AG04450 (cell line): ENCODE data around the gene CCL4. TPM values are rescaled to one million over a fixed set of nuclear protein-coding genes. Genes with fewer than 3 reads are reported as not detected.
"Not testable (repeated sequence)": the region's sequence is repeated elsewhere in the genome, so short reads cannot be mapped to it uniquely, and the experiment has no call there.

ENCODE experiments used
- CTCF ChIA-PET: fragments of 300-600, 350-600 bp; formaldehyde crosslinking; extraction: SDS; loops from one replicate; lab custom pipeline; 2022; ENCODE audit warnings: antibody characterized with exemption, inconsistent platforms; lab: Charles Lee
- POLR2A ChIA-PET: fragments of 350-600 bp; formaldehyde crosslinking; extraction: SDS; loops from one replicate; lab custom pipeline; 2021; ENCODE audit warnings: antibody characterized with exemption, inconsistent platforms; lab: Yijun Ruan, JAX
- DNase-seq: peaks from one replicate; pipeline ENCODE4 v3.0.0-alpha.2; 2011; ENCODE audit warnings: low read depth, low spot score
- H3K27ac ChIP-seq: one replicate; pipeline ENCODE4 v1.5.1; 2012; ENCODE audit warnings: low read depth, low read length, control low read depth
- H3K27me3 ChIP-seq: one replicate; pipeline ENCODE4 v1.6.0; 2012; ENCODE audit warnings: low read length; ENCODE audit not compliant: control insufficient read depth, insufficient read depth
- H3K4me3 ChIP-seq: 2 replicates; pipeline ENCODE4 v1.5.1; 2011; ENCODE audit warnings: mild to moderate bottlenecking, low read depth, low read length, control low read depth
- H3K9me3 ChIP-seq: 2 replicates; pipeline ENCODE4 v1.5.1; 2012; ENCODE audit warnings: low read length; ENCODE audit not compliant: control insufficient read depth, insufficient read depth
- CTCF ChIP-seq: IDR thresholded peaks from 2 replicates; pipeline ENCODE4 v1.5.1; 2011; ENCODE audit warnings: low read depth, low read length, control low read depth, inconsistent platforms
- polyA plus RNA-seq: library from polyadenylated mRNA; depleted of rRNA; stranded (reverse); fragments of >200 nt; gene quantifications from 2 replicates; pipeline ENCODE4 v1.2.3, GENCODE V29; 2011

The CCL4 gene
- polyA plus RNA-seq, 1 experiment: not detected

GRCh38 chr17:36089888-36090836, 13.5 kb upstream of the CCL4 start, which contains the start of gene CCL3:
Gene CCL3 (minus strand): TSS chr17:36090143. CDS start chr17:36090058, 85 bp downstream.
- DNase-seq: no peak
- Histone ChIP-seq H3K27me3 (no peaks in the 10 kb centered on the region), H3K4me3 (no peak within 1 kb of the TSS), H3K27ac (no peak within 1 kb of the TSS), H3K9me3 (no peaks in the 10 kb centered on the region)
- TF ChIP-seq CTCF: no peak
- ChIA-PET POLR2A (no interaction called here), CTCF (no interaction called here)

GRCh38 chr17:36092230-36092629, 11.4 kb upstream of the CCL4 start:
- Histone ChIP-seq H3K9me3 (no peaks in the 10 kb centered on the region), H3K27me3 (no peaks in the 10 kb centered on the region), H3K4me3 (no peak overlapping the region), H3K27ac (no peak overlapping the region)
- POLR2A ChIA-PET: no interaction called here
- CTCF ChIA-PET: no interaction called here
- no peak for TF ChIP-seq CTCF
- DNase-seq: no peak

- H3K9me3 ChIP-seq, H3K4me3 ChIP-seq, DNase-seq, POLR2A ChIA-PET, H3K27me3 ChIP-seq, CTCF ChIA-PET, H3K27ac ChIP-seq: not testable (repeated sequence)
Measured at GRCh38 chr17:36092715-36093114, 10.9 kb upstream of the CCL4 start.

- no peak for DNase-seq
- TF ChIP-seq CTCF: no peak
- Histone ChIP-seq H3K27ac (no peak overlapping the region), H3K27me3 (no peaks in the 10 kb centered on the region), H3K4me3 (no peak overlapping the region), H3K9me3 (no peaks in the 10 kb centered on the region)
- ChIA-PET POLR2A (no interaction called here), CTCF (no interaction called here)
Measured at GRCh38 chr17:36094232-36094631, 9.4 kb upstream of the CCL4 start.

GRCh38 chr17:36094746-36095145, 8.9 kb upstream of the CCL4 start:
- no peak for TF ChIP-seq CTCF
- Histone ChIP-seq H3K27me3 (no peaks in the 10 kb centered on the region), H3K27ac (no peak overlapping the region), H3K4me3 (no peak overlapping the region), H3K9me3 (no peaks in the 10 kb centered on the region)
- ChIA-PET POLR2A (no interaction called here), CTCF (no interaction called here)
- DNase-seq: no peak
